NCI-H526 treated with DMSO at 0.1 percent for 48 hours (cell line): Measurements from ENCODE around the gene PKD2.

ENCODE experiments used
- DNase-seq: peaks from one replicate; lab custom pipeline; 2025; lab: John Stamatoyannopoulos, UW

The PKD2 gene

DNA sequence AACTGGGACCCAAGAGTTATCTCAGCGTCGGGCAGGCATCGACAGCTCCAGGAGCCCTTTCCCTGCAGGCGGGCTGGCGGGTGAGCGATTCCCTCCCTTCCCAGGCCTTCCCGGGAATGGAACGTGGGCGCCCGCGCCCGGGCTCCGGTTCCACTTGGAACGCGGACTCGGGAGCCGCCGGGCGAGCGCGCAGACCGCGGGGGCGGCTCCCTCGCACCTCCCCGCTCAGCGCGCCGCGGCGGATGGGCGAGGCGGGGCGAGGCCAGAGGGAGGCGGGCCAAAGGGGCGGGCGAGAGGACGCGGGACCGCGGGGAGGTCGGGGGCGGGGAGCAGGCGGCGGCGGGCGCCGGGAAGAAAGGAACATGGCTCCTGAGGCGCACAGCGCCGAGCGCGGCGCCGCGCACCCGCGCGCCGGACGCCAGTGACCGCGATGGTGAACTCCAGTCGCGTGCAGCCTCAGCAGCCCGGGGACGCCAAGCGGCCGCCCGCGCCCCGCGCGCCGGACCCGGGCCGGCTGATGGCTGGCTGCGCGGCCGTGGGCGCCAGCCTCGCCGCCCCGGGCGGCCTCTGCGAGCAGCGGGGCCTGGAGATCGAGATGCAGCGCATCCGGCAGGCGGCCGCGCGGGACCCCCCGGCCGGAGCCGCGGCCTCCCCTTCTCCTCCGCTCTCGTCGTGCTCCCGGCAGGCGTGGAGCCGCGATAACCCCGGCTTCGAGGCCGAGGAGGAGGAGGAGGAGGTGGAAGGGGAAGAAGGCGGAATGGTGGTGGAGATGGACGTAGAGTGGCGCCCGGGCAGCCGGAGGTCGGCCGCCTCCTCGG, at the start of gene PKD2:
TSS of gene PKD2 (plus strand) at position 332 of the 818 bp plus-strand sequence. CDS start at position 431, 99 bp downstream.
- peak; percentile 11 for DNase-seq

GRCh38 chr4:87961993-87962392, 45.4 kb upstream of the PKD2 start:
- no peak for DNase-seq

GRCh38 chr4:87962398-87963146, 44.9 kb upstream of the PKD2 start:
- DNase-seq = no peak

DNA sequence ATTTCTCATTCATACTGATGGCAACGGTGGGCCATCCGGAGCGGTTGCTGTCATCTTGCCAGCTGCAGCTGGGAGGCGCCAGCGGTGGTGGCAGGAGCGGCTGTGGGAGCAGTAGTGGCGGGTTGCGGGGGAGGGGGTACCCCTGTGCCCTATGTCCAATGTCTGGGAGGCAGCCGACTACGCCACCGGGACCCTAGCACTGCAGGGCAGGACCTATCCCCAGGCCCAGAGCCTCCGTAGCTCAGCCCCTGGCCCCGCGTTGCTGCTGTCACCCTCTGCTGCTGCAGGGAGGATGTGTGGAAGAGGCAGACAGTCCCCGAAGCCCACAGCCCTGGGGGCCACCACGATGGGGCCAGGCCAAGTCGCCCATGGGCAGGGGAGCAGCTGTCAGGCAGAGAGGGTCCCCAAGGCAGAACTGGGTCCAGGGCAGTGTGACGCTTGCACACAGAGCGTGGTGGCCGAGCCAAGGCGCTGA, 41.9 kb upstream of the PKD2 start:
- no peak for DNase-seq

- no peak for DNase-seq
Observed at GRCh38 chr4:87966095-87966496, 41.3 kb upstream of the PKD2 start.

DNA sequence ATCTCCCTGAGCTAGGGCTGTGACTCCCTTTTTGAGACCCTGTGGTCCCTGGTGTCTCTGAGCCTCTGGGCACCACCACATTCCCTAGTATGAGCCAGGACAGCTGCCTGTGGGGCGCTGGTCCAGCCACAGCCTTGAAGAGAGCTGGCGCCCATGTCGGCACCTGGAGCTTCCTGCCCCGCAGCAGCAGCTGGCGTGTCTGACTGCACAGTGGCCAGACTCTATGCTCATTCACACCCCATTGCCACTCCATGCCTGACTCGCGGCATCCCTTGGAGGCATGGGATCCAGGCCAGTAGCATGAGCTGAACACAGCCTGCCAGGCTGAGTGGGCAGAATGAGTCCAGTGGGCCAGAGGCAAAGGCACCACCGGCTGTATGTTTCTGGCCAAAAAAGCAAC, 40.2 kb upstream of the PKD2 start:
- no peak for DNase-seq

- DNase-seq = no peak
Observed at GRCh38 chr4:87970121-87970520, 37.3 kb upstream of the PKD2 start.

DNA sequence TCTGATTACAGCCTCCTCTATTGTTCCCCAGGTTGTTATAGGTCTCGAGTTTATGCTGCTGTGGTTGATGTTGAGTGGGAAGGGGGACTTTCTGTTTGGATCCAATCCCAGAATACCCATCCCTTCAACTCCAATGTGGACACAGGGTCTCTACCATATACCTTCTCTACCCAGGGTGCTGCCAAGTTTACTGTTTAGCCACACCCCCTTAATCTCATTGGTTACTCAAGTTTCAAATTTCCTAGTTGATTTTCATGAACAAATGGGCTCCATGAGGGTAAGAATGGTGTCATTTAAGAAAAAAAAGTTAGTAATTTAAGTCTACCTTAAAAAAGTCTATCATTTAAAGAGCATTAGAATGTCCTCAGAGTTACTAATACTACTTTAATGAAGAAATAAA, 35.6 kb upstream of the PKD2 start:
- DNase-seq = no peak

- DNase-seq = peak; percentile 26
Observed at GRCh38 chr4:87973283-87974169, 33.9 kb upstream of the PKD2 start.

GRCh38 chr4:87974856-87975462, 32.5 kb upstream of the PKD2 start:
- DNase-seq = no peak

GRCh38 chr4:87975466-87975865, 32.0 kb upstream of the PKD2 start, which contains the start of gene SPP1:
TSS of gene SPP1 (plus strand) at chr4:87975714. CDS start at chr4:87976896, 1,182 bp downstream.
- peak; percentile 18 for DNase-seq

DNA sequence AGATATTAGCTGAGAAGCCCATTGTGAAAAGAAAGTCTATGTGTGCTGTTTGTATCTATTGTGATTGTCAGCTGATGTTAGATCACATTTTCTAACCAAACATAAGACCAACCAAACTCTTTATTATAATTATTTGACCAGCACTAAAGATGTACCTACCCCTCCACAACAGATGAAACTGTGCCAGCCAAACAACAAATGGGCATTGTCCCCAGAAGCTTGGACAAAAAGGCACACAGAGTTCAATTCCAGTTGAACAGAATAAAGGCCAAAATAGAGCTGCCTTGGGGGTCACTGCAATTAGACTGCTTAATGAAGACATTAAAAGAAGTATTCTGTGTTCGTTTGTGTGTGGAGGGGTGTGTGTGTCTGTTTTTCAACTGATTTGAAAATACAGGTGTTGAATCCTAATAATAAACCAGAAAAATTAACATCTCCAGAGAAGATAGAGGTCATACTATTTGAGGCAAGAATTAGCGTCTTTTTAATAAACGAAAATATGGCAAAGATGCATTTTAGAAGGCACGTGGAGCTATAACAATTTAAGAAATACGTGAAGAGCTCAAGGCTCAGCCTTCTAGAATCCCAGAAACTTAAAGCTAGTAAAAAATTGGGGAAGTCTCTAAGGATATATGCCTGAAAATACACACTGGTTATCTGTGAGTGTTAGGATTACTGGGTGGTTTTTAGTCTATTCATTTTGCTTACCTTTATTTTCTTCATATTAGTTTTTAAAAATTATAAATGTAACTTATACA, 29.7 kb upstream of the PKD2 start:
- no peak for DNase-seq

GRCh38 chr4:87978681-87979080, 28.8 kb upstream of the PKD2 start:
- DNase-seq = no peak

- DNase-seq = no peak
Observed at GRCh38 chr4:87979810-87980209, 27.6 kb upstream of the PKD2 start.

GRCh38 chr4:87981486-87981885, 25.9 kb upstream of the PKD2 start:
- no peak for DNase-seq

- DNase-seq = no peak
Observed at GRCh38 chr4:87982036-87982435, 25.4 kb upstream of the PKD2 start.

- no peak for DNase-seq
Observed at GRCh38 chr4:87982446-87983010, 24.9 kb upstream of the PKD2 start.

DNA sequence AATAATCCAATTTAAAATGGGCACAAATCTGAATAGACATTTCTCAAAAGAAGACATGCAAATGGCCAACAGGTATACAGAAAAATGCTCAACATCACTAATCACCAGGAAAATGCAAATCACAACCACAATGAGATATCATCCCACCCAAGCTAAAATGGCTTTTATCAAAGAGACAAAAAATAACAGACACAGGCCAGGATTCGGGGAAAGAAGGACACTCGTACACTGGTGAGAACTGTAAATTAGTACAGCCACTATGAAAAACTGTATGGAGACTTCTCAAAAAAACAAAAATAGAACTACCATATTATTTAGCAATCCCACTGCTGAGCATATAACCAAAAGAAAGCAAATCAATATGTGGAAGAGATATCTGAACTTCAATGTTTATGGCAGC, 23.4 kb upstream of the PKD2 start:
- no peak for DNase-seq

DNA sequence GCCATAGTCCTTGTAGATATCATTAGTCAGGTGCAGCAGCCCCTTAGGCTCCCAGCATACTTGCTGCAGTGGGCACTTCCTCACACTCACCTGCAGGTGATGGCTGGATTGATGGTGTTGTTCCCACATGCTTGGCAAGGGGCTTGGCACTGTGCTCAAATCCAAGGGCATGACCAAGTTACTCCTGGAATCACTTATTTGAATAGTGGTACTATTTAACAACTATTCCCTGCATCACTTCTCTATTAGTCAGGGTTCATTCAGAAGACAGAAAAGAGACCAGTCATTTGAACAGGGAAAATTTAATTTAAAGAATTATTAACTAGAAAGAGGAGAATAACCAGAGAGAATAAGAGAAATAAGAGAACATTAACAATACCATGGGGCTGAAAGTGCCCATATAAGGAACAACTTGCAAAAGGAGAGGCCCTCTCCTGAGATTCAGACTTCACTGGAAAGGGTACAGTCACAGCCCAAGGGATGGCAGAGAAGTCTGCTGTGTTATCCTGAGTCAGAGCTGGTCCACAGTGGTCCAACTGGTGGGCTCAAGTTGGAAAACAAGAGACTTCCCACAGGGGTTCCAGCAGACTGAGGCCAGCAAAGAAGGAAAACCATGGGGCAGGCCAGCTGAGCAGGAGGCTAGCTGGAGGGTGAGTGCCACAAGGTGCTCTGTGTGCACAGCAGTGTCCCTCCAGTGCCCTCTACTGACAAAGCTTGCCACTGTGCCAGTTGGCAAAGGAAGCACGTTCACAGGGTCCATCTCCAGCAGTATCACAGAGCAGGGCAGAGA, 22.1 kb upstream of the PKD2 start:
- peak; percentile 9 for DNase-seq

- no peak for DNase-seq
Observed at GRCh38 chr4:87985887-87986200, 21.6 kb upstream of the PKD2 start.
